ENCODE measurements around the gene CERS3. TPM values are rescaled to one million over a fixed set of nuclear protein-coding genes. Genes with fewer than 3 reads are reported as not detected.

The CERS3 gene
- total RNA-seq, 1 experiment from 2014 or later = not detected

Other genes with a start within 250 kb of the CERS3 start
- gene ADAMTS17, start 187.0 kb downstream of the CERS3 start, total RNA-seq (2021; ENCODE audit: unreplicated experiment) = 1.6 TPM
- 13.6 TPM for gene LINS1, start 73.2 kb upstream of the CERS3 start, total RNA-seq (2021; ENCODE audit: unreplicated experiment)
- gene ASB7, start 73.6 kb upstream of the CERS3 start, total RNA-seq (2021; ENCODE audit: unreplicated experiment) = 18.1 TPM

All from Panc1 (cell line).